Neuronal stem cell (in vitro differentiated cells): Measurements from ENCODE around the gene USP14.

Experiments
- DNase-seq: peaks from one replicate; pipeline ENCODE4 v3.0.0-alpha.2; 2013; ENCODE audit warnings: low spot score
- H2AFZ ChIP-seq: one replicate; pipeline ENCODE4 v1.6.1; 2013; ENCODE audit warnings: mild to moderate bottlenecking, low read length, inconsistent platforms
- H2AK5ac ChIP-seq: 2 replicates; pipeline ENCODE4 v1.6.1; 2013; ENCODE audit warnings: low read depth, mild to moderate bottlenecking, inconsistent platforms, low read length, moderate library complexity, mixed read lengths
- H2BK120ac ChIP-seq: 2 replicates; pipeline ENCODE4 v1.6.1; 2013; ENCODE audit warnings: low read depth, mild to moderate bottlenecking, inconsistent platforms, low read length, moderate library complexity, mixed read lengths
- H2BK12ac ChIP-seq: one replicate; pipeline ENCODE4 v1.6.1; 2013; ENCODE audit warnings: low read length, inconsistent platforms
- H2BK15ac ChIP-seq: 2 replicates; pipeline ENCODE4 v1.6.1; 2013; ENCODE audit warnings: mild to moderate bottlenecking, low read length, inconsistent platforms, mixed read lengths
- H2BK5ac ChIP-seq: one replicate; pipeline ENCODE4 v1.6.1; 2013; ENCODE audit warnings: inconsistent platforms, mild to moderate bottlenecking, low read length, moderate library complexity
- H3K14ac ChIP-seq: one replicate; pipeline ENCODE4 v1.6.1; 2013; ENCODE audit warnings: low read length, inconsistent platforms
- H3K18ac ChIP-seq: 2 replicates; pipeline ENCODE4 v1.6.1; 2013; ENCODE audit warnings: low read length, inconsistent platforms
- H3K23ac ChIP-seq: 2 replicates; pipeline ENCODE4 v1.6.1; 2013; ENCODE audit warnings: low read depth, mild to moderate bottlenecking, mixed read lengths, low read length, inconsistent platforms; ENCODE audit not compliant: poor library complexity
- H3K27ac ChIP-seq: replicated peaks from 3 replicates; pipeline ENCODE4 v1.5.1; 2013; ENCODE audit warnings: low read length, inconsistent platforms
- H3K27me3 ChIP-seq, 3 experiments: 2 replicates each; pipeline ENCODE4 v1.6.1; 2013; ENCODE audit warnings: low read length in 3 of 3, mild to moderate bottlenecking in 2 of 3, inconsistent platforms in 1 of 3, low read depth in 1 of 3, mixed read lengths in 1 of 3, moderate library complexity in 1 of 3; ENCODE audit not compliant: control insufficient read depth in 3 of 3, insufficient read depth in 3 of 3
- H3K36me3 ChIP-seq, 2 donors: replicated peaks in 1 of 2; 2 replicates each; pipeline ENCODE4 v1.6.1; 2013; ENCODE audit warnings: low read length in 2 of 2; ENCODE audit not compliant: control insufficient read depth in 2 of 2, insufficient read depth in 2 of 2
- H3K4ac ChIP-seq: 2 replicates; pipeline ENCODE4 v1.6.1; 2013; ENCODE audit warnings: inconsistent platforms, mild to moderate bottlenecking, low read length, moderate library complexity
- H3K4me1 ChIP-seq, 2 donors: 1 replicate in 1 of 2; 2 replicates in 1 of 2; pipeline ENCODE4 v1.6.1; 2013; ENCODE audit warnings: low read length in 2 of 2, low read depth in 1 of 2; ENCODE audit not compliant: control insufficient read depth in 2 of 2, insufficient read depth in 1 of 2
- H3K4me2 ChIP-seq: one replicate; pipeline ENCODE4 v1.6.1; 2013; ENCODE audit warnings: mild to moderate bottlenecking, low read length, inconsistent platforms; ENCODE audit not compliant: insufficient read depth, poor library complexity, severe bottlenecking
- H3K4me3 ChIP-seq, 2 donors: 2 replicates each; pipeline ENCODE4 v1.5.1; 2013; ENCODE audit warnings: low read length in 2 of 2, mild to moderate bottlenecking in 2 of 2, inconsistent platforms in 1 of 2, moderate library complexity in 1 of 2
- H3K79me1 ChIP-seq: one replicate; pipeline ENCODE4 v1.6.1; 2013; ENCODE audit warnings: low read depth, mild to moderate bottlenecking, inconsistent platforms, low read length, moderate library complexity
- H3K9ac ChIP-seq: one replicate; pipeline ENCODE4 v1.6.1; 2013; ENCODE audit warnings: mild to moderate bottlenecking, low read depth, low read length, inconsistent platforms; ENCODE audit not compliant: poor library complexity
- H3K9me3 ChIP-seq, 2 donors: replicated peaks in 1 of 2; 2 replicates each; pipeline versions ENCODE3 to v1.6.1; 2013; ENCODE audit warnings: low read length in 2 of 2, mild to moderate bottlenecking in 2 of 2, inconsistent platforms in 1 of 2, low read depth in 1 of 2, mixed read lengths in 1 of 2, moderate library complexity in 1 of 2; ENCODE audit not compliant: control insufficient read depth in 2 of 2, insufficient read depth in 1 of 2
- H4K8ac ChIP-seq: one replicate; pipeline ENCODE4 v1.6.1; 2013; ENCODE audit warnings: low read depth, mild to moderate bottlenecking, inconsistent platforms, low read length, moderate library complexity
- H4K91ac ChIP-seq: one replicate; pipeline ENCODE4 v1.6.1; 2013; ENCODE audit warnings: low read length, low read depth, mild to moderate bottlenecking, inconsistent platforms; ENCODE audit not compliant: poor library complexity
- WGBS, 2 donors: extraction: QIAGEN DNeasy Blood & Tissue Kit; methylation state at CpG; one replicate each; pipeline ENCODE4 v1.1.7; 2013; ENCODE audit warnings: missing lambda C conversion rate in 2 of 2, mixed read lengths in 1 of 2; ENCODE audit not compliant: insufficient read length in 2 of 2, insufficient replicate concordance in 1 of 2; ENCODE audit errors: extremely low coverage in 2 of 2; 5-methylcytosine and 5-hydroxymethylcytosine counted together

USP14 gene

DNA sequence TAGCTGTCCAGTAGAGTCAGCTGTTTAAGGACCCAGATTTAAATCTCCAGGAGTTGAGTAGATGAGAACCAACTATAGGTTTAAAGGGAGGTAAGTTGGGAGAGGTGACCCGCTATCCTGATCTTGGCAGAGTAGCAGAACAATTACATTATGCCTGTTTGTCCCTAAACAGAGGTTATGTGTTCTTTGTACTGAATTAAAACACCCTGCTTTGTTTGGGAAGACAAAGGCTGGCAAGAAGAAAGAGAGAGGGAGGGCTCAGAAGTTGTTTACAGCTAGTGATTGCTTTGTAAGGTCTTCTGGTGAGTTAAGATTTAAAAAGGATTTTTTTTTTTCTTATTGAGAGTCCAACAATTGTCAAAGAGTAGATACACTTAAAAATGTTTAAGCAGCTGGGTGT lies 37.3 kb downstream of the USP14 start:
- Histone ChIP-seq H3K4me1 (no peaks in the 10 kb centered on the region), H3K4me3 (no peak overlapping the region), H3K9ac (no peak overlapping the region), H2AK5ac (no peak overlapping the region), H2BK5ac (no peak overlapping the region), H3K27me3 (no peaks in the 10 kb centered on the region), H3K4ac (no peak overlapping the region), H2BK120ac (no peak overlapping the region), H3K23ac (no peak overlapping the region), H4K8ac (no peak overlapping the region), H3K79me1 (no peaks in the 10 kb centered on the region), H3K4me2 (no peak overlapping the region), H3K36me3 (peaks cover 3 to 57% of the 10 kb centered on the region in 2 donors), H3K27ac (no peak overlapping the region), H4K91ac (no peak overlapping the region), H3K9me3 (no peaks in the 10 kb centered on the region), H3K14ac (no peak overlapping the region), H2BK12ac (no peak overlapping the region), H2AFZ (no peak overlapping the region), H2BK15ac (no peak overlapping the region), H3K18ac (no peak overlapping the region)
- DNase-seq = no peak
- no CpG with 5 or more reads among the region's 1 CpG for WGBS, 2 donors

DNA sequence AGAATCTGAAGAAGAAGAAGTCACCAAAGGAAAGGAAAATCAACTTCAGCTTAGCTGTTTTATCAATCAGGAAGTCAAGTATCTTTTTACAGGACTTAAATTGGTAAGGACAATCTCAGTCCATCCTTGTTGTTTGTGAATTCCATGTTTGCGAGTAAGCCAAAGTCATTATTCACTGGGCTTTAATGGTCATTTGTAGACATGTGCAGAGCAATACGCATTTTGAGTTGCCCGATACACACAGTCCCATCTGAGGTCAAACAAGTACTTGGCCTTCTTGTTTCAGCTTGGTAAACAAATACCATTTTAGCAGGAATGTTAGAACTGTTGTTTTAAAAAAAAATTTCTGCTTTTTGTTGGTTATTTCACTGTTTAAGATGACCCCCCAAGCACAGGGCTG lies 40.9 kb downstream of the USP14 start:
- Histone ChIP-seq H3K27me3 (no peaks in the 10 kb centered on the region), H2BK5ac (no peak overlapping the region), H3K9ac (no peak overlapping the region), H2BK120ac (no peak overlapping the region), H2AFZ (no peak overlapping the region), H3K27ac (no peak overlapping the region), H3K4me2 (no peak overlapping the region), H4K91ac (no peak overlapping the region), H4K8ac (no peak overlapping the region), H3K4ac (no peak overlapping the region), H3K9me3 (no peaks in the 10 kb centered on the region), H3K79me1 (no peaks in the 10 kb centered on the region), H2BK12ac (no peak overlapping the region), H3K4me1 (no peaks in the 10 kb centered on the region), H3K23ac (no peak overlapping the region), H3K18ac (no peak overlapping the region), H3K14ac (no peak overlapping the region), H3K36me3 (peaks cover 9 to 84% of the 10 kb centered on the region in 2 donors), H3K4me3 (no peak overlapping the region), H2AK5ac (no peak overlapping the region), H2BK15ac (no peak overlapping the region)
- no CpG with 5 or more reads among the region's 3 CpGs for WGBS, 2 donors
- DNase-seq = no peak

- Histone ChIP-seq H3K9me3 (no peaks in the 10 kb centered on the region), H2AFZ (no peak overlapping the region), H2BK5ac (no peak overlapping the region), H4K91ac (no peak overlapping the region), H3K18ac (no peak overlapping the region), H3K27me3 (no peaks in the 10 kb centered on the region), H3K4me1 (no peaks in the 10 kb centered on the region), H2AK5ac (no peak overlapping the region), H3K4ac (no peak overlapping the region), H3K23ac (no peak overlapping the region), H3K9ac (no peak overlapping the region), H2BK15ac (no peak overlapping the region), H4K8ac (no peak overlapping the region), H3K27ac (no peak overlapping the region), H2BK12ac (no peak overlapping the region), H3K4me3 (no peak overlapping the region), H3K36me3 (peaks cover 9 to 89% of the 10 kb centered on the region in 2 donors), H3K14ac (no peak overlapping the region), H3K79me1 (no peaks in the 10 kb centered on the region), H3K4me2 (no peak overlapping the region), H2BK120ac (no peak overlapping the region)
- no CpG with 5 or more reads among the region's 2 CpGs for WGBS, 2 donors
- no peak for DNase-seq
Measured at GRCh38 chr18:199768-200167, 41.4 kb downstream of the USP14 start.

DNA sequence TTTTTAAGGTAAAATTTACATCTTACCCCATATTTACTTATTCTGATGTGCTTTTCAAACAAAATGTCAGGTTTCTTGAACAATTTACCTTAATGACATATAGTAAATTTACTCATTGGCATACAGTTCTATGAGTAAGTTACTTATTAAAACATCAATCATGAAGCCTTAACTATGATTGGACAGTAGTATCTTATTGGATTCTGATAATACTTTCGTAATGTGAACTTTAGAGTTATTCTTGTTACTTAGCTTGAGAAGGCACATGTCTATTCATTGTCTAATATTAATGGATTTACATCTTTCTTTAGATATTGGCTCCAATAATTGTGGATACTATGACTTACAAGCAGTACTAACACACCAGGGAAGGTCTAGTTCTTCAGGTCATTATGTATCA lies 51.7 kb downstream of the USP14 start:
- H2BK5ac ChIP-seq = no peak overlapping the region
- H3K27me3 ChIP-seq = no peaks in the 10 kb centered on the region
- no peak overlapping the region for H2AK5ac ChIP-seq
- H3K4ac ChIP-seq = no peak overlapping the region
- H4K8ac ChIP-seq = no peak overlapping the region
- peaks cover 1% of the 10 kb centered on the region for H3K79me1 ChIP-seq
- no peak overlapping the region for H3K4me2 ChIP-seq
- no peak overlapping the region for H3K27ac ChIP-seq
- no peak overlapping the region for H3K9ac ChIP-seq
- peaks cover 19 to 99% of the 10 kb centered on the region in 2 donors for H3K36me3 ChIP-seq
- no CpG with 5 or more reads among the region's 1 CpG for WGBS, 2 donors
- no peak overlapping the region for H4K91ac ChIP-seq
- no peak overlapping the region for H3K23ac ChIP-seq
- no peaks in the 10 kb centered on the region for H3K4me1 ChIP-seq
- DNase-seq = no peak
- no peak overlapping the region for H3K4me3 ChIP-seq
- H3K18ac ChIP-seq = no peak overlapping the region
- no peaks in the 10 kb centered on the region for H3K9me3 ChIP-seq
- H3K14ac ChIP-seq = no peak overlapping the region
- H2BK12ac ChIP-seq = no peak overlapping the region
- no peak overlapping the region for H2AFZ ChIP-seq
- H2BK120ac ChIP-seq = no peak overlapping the region
- H2BK15ac ChIP-seq = no peak overlapping the region
